Stimulated activated CD8-positive, alpha-beta memory T cell treated with anti-CD3 and anti-CD28 coated beads, Interleukin-12 subunit alpha, Interleukin-12 subunit beta, amount 100 ng/mL, for 4 hours (primary cell): ENCODE measurements around the gene CAMK4.

Experiments
- DNase-seq: peaks from one replicate; pipeline ENCODE4 v3.0.0-alpha.2; 2020; ENCODE audit warnings: low read depth

Gene CAMK4

GRCh38 chr5:111494355-111494999 lies 270.3 kb downstream of the CAMK4 start:
- DNase-seq: no peak

GRCh38 chr5:111495159-111495558 lies 271.0 kb downstream of the CAMK4 start:
- DNase-seq: no peak

- DNase-seq: no peak
Observed at GRCh38 chr5:111498346-111498745, 274.2 kb downstream of the CAMK4 start.

- DNase-seq: no peak
Observed at GRCh38 chr5:111502956-111503355, 278.8 kb downstream of the CAMK4 start.

- DNase-seq: no peak
Observed at GRCh38 chr5:111505096-111505495, 280.9 kb downstream of the CAMK4 start.

GRCh38 chr5:111507276-111507675 lies 283.1 kb downstream of the CAMK4 start:
- DNase-seq: no peak

- no peak for DNase-seq
Observed at GRCh38 chr5:111509119-111509518, 284.9 kb downstream of the CAMK4 start.

GRCh38 chr5:111511174-111511830 lies 287.1 kb downstream of the CAMK4 start:
- DNase-seq: no peak

GRCh38 chr5:111511831-111512374 lies 287.7 kb downstream of the CAMK4 start:
- no peak for DNase-seq

- peak; percentile 93 for DNase-seq
Observed at GRCh38 chr5:111512375-111513130, 288.4 kb downstream of the CAMK4 start, which contains the start of gene STARD4. Gene STARD4, minus strand, starts transcription at chr5:111512535. Its CDS starts 5,102 bp downstream, at chr5:111507433.

GRCh38 chr5:111513131-111513520 lies 288.9 kb downstream of the CAMK4 start:
- DNase-seq: peak; percentile 58

- DNase-seq: no peak
Observed at GRCh38 chr5:111514087-111514486, 289.9 kb downstream of the CAMK4 start.

- no peak for DNase-seq
Observed at GRCh38 chr5:111517853-111518501, 293.8 kb downstream of the CAMK4 start.

GRCh38 chr5:111518777-111519176 lies 294.6 kb downstream of the CAMK4 start:
- no peak for DNase-seq

- DNase-seq: no peak
Observed at GRCh38 chr5:111520908-111521307, 296.7 kb downstream of the CAMK4 start.

GRCh38 chr5:111528056-111528455 lies 303.9 kb downstream of the CAMK4 start:
- DNase-seq: no peak

GRCh38 chr5:111530298-111530740 lies 306.1 kb downstream of the CAMK4 start:
- peak; percentile 71 for DNase-seq

- DNase-seq: no peak
Observed at GRCh38 chr5:111532886-111533582, 308.9 kb downstream of the CAMK4 start.

GRCh38 chr5:111535879-111536549 lies 311.8 kb downstream of the CAMK4 start:
- DNase-seq: no peak

GRCh38 chr5:111537141-111538024 lies 313.2 kb downstream of the CAMK4 start:
- no peak for DNase-seq
